GM23338 (cell line): ENCODE measurements around the gene TMEM163. TPM values are rescaled to one million over a fixed set of nuclear protein-coding genes. Genes with fewer than 3 reads are reported as not detected.

Source experiments
- ATAC-seq: fragments of 200-7000 bp; cut with Tn5 transposase; 3 replicates; pipeline ENCODE4 v1.9.1; 2020
- DNase-seq: peaks from one replicate; pipeline ENCODE4 v3.0.0-alpha.2; 2015; ENCODE audit warnings: low spot score
- H2AFZ ChIP-seq: fragments of 200-600 bp; sonication (generic); 2 replicates; pipeline ENCODE4 v1.8.0; 2016; ENCODE audit warnings: antibody characterized with exemption, mild to moderate bottlenecking, moderate library complexity
- H3F3A ChIP-seq: fragments of 200-600 bp; sonication (generic); replicated peaks from 2 replicates; pipeline ENCODE4 v1.8.0; 2017; ENCODE audit warnings: antibody characterized with exemption, mixed run types, low read depth
- H3K27ac ChIP-seq: fragments of 200-600 bp; sonication (generic); 2 replicates; pipeline ENCODE4 v1.6.1; 2016; ENCODE audit warnings: low read depth
- H3K27me3 ChIP-seq: fragments of 200-600 bp; sonication (generic); 2 replicates; pipeline ENCODE4 v1.8.0; 2016; ENCODE audit warnings: mild to moderate bottlenecking, mixed run types, moderate library complexity; ENCODE audit not compliant: insufficient read depth
- H3K36me3 ChIP-seq: fragments of 200-600 bp; sonication (generic); 2 replicates; pipeline ENCODE4 v1.8.0; 2016; ENCODE audit warnings: mild to moderate bottlenecking; ENCODE audit not compliant: insufficient read depth
- H3K4me1 ChIP-seq: fragments of 200-600 bp; sonication (generic); 2 replicates; pipeline ENCODE4 v1.8.0; 2016; ENCODE audit warnings: mild to moderate bottlenecking, moderate library complexity; ENCODE audit not compliant: insufficient read depth
- H3K4me2 ChIP-seq: fragments of 200-600 bp; sonication (generic); 2 replicates; pipeline ENCODE4 v1.7.1; 2017; ENCODE audit warnings: mixed run types
- H3K4me3 ChIP-seq: fragments of 200-600 bp; sonication (generic); 2 replicates; pipeline ENCODE4 v1.6.1; 2016; ENCODE audit warnings: mixed run types
- H3K79me2 ChIP-seq: fragments of 200-600 bp; sonication (generic); replicated peaks from 2 replicates; pipeline ENCODE4 v1.8.0; 2017; ENCODE audit warnings: mild to moderate bottlenecking; ENCODE audit not compliant: insufficient read depth
- H3K9me2 ChIP-seq: fragments of 200-600 bp; sonication (generic); 2 replicates; pipeline ENCODE4 v1.8.0; 2017; ENCODE audit not compliant: insufficient read depth
- H4K20me1 ChIP-seq: fragments of 200-600 bp; sonication (generic); replicated peaks from 2 replicates; pipeline ENCODE4 v1.8.0; 2017; ENCODE audit warnings: mild to moderate bottlenecking; ENCODE audit not compliant: insufficient read depth
- H3K27ac Mint-ChIP-seq: 2 replicates; pipeline ENCODE4 v1.8.0; 2020; ENCODE audit warnings: inconsistent platforms, mild to moderate bottlenecking, moderate library complexity, mixed read lengths
- H3K27me3 Mint-ChIP-seq: 3 replicates; pipeline ENCODE4 v1.8.0; 2022; ENCODE audit warnings: low read depth, mild to moderate bottlenecking, moderate library complexity, mixed read lengths, inconsistent platforms; ENCODE audit not compliant: insufficient read depth, poor library complexity
- H3K36me3 Mint-ChIP-seq: 3 replicates; pipeline ENCODE4 v1.8.0; 2021; ENCODE audit warnings: low read depth, mild to moderate bottlenecking, inconsistent platforms, moderate library complexity, mixed read lengths
- H3K4me1 Mint-ChIP-seq: 3 replicates; pipeline ENCODE4 v1.8.0; 2020; ENCODE audit warnings: mild to moderate bottlenecking, inconsistent platforms, mixed read lengths
- H3K4me3 Mint-ChIP-seq: 3 replicates; pipeline ENCODE4 v1.8.0; 2021; ENCODE audit warnings: moderate library complexity, mild to moderate bottlenecking, inconsistent platforms, mixed read lengths
- H3K9me3 Mint-ChIP-seq: 3 replicates; pipeline ENCODE4 v1.8.0; 2020; ENCODE audit warnings: moderate library complexity, mild to moderate bottlenecking, inconsistent platforms, mixed read lengths
- EZH2 ChIP-seq: fragments of 200-600 bp; sonication (generic); IDR thresholded peaks from one replicate; pipeline ENCODE4 v1.8.0; 2017; ENCODE audit warnings: antibody characterized with exemption, mild to moderate bottlenecking, low read depth; ENCODE audit not compliant: unreplicated experiment
- EZH2phosphoT487 ChIP-seq: fragments of 200-600 bp; sonication (generic); IDR thresholded peaks from one replicate; pipeline ENCODE4 v1.8.1; 2018; ENCODE audit warnings: antibody characterized with exemption; ENCODE audit not compliant: unreplicated experiment
- JUNB ChIP-seq: IDR thresholded peaks from one replicate; pipeline ENCODE4 v1.6.1; 2016; ENCODE audit warnings: antibody characterized with exemption; ENCODE audit not compliant: unreplicated experiment
- NANOG ChIP-seq: IDR thresholded peaks from 2 replicates; pipeline ENCODE4 v1.6.1; 2016; ENCODE audit warnings: antibody characterized with exemption, borderline replicate concordance
- STAT1 ChIP-seq: IDR thresholded peaks from one replicate; pipeline ENCODE4 v1.6.1; 2016; ENCODE audit warnings: antibody characterized with exemption; ENCODE audit not compliant: unreplicated experiment
- ZNF114 ChIP-seq: fragments of 250-450 bp; sonication (Bioruptor Pico); IDR thresholded peaks from 2 replicates; pipeline ENCODE4 v1.5.0; 2020; ENCODE audit warnings: mild to moderate bottlenecking, moderate library complexity
- polyA plus RNA-seq: library from polyadenylated mRNA; unstranded; fragments of >200 nt; fragmentation: Nextera tagmentation; extraction: Ambion mirVana; gene quantifications from 2 replicates; pipeline ENCODE4 v1.2.1, GENCODE V29; 2016
- total RNA-seq: library from RNA; depleted of rRNA; stranded (reverse); fragments of >200 nt; shearing (Covaris generic); gene quantifications from 2 replicates; pipeline ENCODE4 v1.2.3, GENCODE V29; 2014
- TF ChIP-seq, protein P1 (sequence below): fragments of 250-450 bp; sonication (Bioruptor Pico); IDR thresholded peaks from 2 replicates; pipeline ENCODE4 v1.5.0; 2020; ENCODE audit warnings: mild to moderate bottlenecking, moderate library complexity
- TF ChIP-seq, protein P2 (sequence below): IDR thresholded peaks from one replicate; pipeline ENCODE4 v1.6.1; 2018; ENCODE audit warnings: antibody characterized with exemption; ENCODE audit not compliant: unreplicated experiment
- TF ChIP-seq, protein P3 (sequence below), 2 experiments: fragments of 200-600 bp in 1 of 2; sonication (generic) in 1 of 2; conservative IDR thresholded peaks; 2 replicates each; pipeline versions ENCODE4 v1.5.1 to v1.6.1; 2016 to 2017; ENCODE audit warnings: antibody characterized with exemption in 2 of 2, low read depth in 2 of 2, mild to moderate bottlenecking in 2 of 2, moderate library complexity in 1 of 2

TMEM163 gene
- total and polyA plus RNA-seq, 2 experiments from 2014 or later = 1.1 to 1.8 TPM

DNA sequence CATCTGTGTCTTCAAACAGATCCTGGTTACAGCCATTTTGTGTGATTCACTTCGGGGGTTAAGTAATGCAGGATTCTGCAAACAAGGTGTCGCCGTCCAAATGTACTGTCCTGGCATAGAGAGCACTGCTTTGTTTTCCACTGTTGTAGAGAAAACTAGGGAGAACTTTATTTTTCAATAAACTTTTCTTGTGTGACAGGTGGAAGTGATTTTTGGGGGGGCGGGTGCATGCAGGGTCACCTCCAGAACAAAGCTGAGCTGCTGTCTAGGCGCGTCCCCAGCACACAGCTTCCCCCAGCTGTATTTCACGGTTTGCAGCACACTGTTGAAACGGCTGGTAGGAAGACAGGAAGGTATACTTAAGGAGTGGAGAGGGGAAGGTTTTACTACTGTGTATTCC, 264.4 kb downstream of the TMEM163 start:
- H3K79me2 ChIP-seq = no peaks in the 10 kb centered on the region
- ATAC-seq (no peak), DNase-seq (no peak)
- no peaks in the 10 kb centered on the region for H3K27me3 Mint-ChIP-seq
- H2AFZ ChIP-seq = no peak overlapping the region
- no peaks in the 10 kb centered on the region for H3K36me3 Mint-ChIP-seq
- H3K4me2 ChIP-seq = no peak overlapping the region
- H3K27me3 ChIP-seq = no peaks in the 10 kb centered on the region
- H3F3A ChIP-seq = no peaks in the 10 kb centered on the region
- no peaks in the 10 kb centered on the region for H3K9me2 ChIP-seq
- no peak overlapping the region for H3K4me3 ChIP-seq
- H3K9me3 Mint-ChIP-seq = no peaks in the 10 kb centered on the region; the same call in 2 of the 3 replicates
- TF ChIP-seq NANOG = no peak
- H3K4me3 Mint-ChIP-seq = no peak overlapping the region
- peaks cover 11% of the 10 kb centered on the region; the same call in 2 of the 3 replicates for H3K4me1 Mint-ChIP-seq
- H3K4me1 ChIP-seq = peaks cover 8% of the 10 kb centered on the region; the same call in 1 of the 2 replicates
- no peaks in the 10 kb centered on the region for H3K36me3 ChIP-seq
- no peak overlapping the region for H3K27ac Mint-ChIP-seq
- no peak overlapping the region for H3K27ac ChIP-seq
- H4K20me1 ChIP-seq = no peaks in the 10 kb centered on the region

DNA sequence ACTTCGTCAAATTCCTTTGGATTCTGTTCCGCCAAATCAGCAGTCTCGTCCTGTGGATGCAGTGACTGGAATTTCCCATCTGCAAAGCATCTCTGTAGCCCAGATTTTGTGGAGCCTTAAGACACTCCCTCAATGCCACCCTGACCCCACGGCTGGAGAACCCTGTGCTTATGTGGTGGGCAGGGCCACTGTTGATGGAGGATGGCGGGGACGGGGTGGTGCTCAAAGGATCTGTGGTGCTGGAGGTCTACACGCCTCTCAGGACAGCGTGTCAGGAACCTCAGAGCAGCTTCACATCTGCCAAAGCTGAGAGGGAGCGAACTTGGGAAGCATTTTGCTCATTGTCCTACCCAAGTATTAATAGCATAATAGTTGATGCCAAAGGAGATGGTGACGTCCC, 264.8 kb downstream of the TMEM163 start:
- TF ChIP-seq ZNF114 (CRISPR knock-in tag) (no peak), JUNB (no peak), EZH2 (no peak), EZH2phosphoT487 (no peak), STAT1 (no peak)
- TF ChIP-seq, protein P1, sequence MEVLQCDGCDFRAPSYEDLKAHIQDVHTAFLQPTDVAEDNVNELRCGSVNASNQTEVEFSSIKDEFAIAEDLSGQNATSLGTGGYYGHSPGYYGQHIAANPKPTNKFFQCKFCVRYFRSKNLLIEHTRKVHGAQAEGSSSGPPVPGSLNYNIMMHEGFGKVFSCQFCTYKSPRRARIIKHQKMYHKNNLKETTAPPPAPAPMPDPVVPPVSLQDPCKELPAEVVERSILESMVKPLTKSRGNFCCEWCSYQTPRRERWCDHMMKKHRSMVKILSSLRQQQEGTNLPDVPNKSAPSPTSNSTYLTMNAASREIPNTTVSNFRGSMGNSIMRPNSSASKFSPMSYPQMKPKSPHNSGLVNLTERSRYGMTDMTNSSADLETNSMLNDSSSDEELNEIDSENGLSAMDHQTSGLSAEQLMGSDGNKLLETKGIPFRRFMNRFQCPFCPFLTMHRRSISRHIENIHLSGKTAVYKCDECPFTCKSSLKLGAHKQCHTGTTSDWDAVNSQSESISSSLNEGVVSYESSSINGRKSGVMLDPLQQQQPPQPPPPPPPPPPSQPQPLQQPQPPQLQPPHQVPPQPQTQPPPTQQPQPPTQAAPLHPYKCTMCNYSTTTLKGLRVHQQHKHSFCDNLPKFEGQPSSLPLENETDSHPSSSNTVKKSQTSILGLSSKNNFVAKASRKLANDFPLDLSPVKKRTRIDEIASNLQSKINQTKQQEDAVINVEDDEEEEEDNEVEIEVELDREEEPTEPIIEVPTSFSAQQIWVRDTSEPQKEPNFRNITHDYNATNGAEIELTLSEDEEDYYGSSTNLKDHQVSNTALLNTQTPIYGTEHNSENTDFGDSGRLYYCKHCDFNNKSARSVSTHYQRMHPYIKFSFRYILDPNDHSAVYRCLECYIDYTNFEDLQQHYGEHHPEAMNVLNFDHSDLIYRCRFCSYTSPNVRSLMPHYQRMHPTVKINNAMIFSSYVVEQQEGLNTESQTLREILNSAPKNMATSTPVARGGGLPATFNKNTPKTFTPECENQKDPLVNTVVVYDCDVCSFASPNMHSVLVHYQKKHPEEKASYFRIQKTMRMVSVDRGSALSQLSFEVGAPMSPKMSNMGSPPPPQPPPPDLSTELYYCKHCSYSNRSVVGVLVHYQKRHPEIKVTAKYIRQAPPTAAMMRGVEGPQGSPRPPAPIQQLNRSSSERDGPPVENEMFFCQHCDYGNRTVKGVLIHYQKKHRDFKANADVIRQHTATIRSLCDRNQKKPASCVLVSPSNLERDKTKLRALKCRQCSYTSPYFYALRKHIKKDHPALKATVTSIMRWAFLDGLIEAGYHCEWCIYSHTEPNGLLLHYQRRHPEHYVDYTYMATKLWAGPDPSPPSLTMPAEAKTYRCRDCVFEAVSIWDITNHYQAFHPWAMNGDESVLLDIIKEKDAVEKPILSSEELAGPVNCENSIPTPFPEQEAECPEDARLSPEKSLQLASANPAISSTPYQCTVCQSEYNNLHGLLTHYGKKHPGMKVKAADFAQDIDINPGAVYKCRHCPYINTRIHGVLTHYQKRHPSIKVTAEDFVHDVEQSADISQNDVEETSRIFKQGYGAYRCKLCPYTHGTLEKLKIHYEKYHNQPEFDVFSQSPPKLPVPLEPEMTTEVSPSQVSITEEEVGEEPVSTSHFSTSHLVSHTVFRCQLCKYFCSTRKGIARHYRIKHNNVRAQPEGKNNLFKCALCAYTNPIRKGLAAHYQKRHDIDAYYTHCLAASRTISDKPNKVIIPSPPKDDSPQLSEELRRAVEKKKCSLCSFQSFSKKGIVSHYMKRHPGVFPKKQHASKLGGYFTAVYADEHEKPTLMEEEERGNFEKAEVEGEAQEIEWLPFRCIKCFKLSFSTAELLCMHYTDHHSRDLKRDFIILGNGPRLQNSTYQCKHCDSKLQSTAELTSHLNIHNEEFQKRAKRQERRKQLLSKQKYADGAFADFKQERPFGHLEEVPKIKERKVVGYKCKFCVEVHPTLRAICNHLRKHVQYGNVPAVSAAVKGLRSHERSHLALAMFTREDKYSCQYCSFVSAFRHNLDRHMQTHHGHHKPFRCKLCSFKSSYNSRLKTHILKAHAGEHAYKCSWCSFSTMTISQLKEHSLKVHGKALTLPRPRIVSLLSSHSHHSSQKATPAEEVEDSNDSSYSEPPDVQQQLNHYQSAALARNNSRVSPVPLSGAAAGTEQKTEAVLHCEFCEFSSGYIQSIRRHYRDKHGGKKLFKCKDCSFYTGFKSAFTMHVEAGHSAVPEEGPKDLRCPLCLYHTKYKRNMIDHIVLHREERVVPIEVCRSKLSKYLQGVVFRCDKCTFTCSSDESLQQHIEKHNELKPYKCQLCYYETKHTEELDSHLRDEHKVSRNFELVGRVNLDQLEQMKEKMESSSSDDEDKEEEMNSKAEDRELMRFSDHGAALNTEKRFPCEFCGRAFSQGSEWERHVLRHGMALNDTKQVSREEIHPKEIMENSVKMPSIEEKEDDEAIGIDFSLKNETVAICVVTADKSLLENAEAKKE (CRISPR knock-in tag) = no peak
- TF ChIP-seq, protein P2, sequence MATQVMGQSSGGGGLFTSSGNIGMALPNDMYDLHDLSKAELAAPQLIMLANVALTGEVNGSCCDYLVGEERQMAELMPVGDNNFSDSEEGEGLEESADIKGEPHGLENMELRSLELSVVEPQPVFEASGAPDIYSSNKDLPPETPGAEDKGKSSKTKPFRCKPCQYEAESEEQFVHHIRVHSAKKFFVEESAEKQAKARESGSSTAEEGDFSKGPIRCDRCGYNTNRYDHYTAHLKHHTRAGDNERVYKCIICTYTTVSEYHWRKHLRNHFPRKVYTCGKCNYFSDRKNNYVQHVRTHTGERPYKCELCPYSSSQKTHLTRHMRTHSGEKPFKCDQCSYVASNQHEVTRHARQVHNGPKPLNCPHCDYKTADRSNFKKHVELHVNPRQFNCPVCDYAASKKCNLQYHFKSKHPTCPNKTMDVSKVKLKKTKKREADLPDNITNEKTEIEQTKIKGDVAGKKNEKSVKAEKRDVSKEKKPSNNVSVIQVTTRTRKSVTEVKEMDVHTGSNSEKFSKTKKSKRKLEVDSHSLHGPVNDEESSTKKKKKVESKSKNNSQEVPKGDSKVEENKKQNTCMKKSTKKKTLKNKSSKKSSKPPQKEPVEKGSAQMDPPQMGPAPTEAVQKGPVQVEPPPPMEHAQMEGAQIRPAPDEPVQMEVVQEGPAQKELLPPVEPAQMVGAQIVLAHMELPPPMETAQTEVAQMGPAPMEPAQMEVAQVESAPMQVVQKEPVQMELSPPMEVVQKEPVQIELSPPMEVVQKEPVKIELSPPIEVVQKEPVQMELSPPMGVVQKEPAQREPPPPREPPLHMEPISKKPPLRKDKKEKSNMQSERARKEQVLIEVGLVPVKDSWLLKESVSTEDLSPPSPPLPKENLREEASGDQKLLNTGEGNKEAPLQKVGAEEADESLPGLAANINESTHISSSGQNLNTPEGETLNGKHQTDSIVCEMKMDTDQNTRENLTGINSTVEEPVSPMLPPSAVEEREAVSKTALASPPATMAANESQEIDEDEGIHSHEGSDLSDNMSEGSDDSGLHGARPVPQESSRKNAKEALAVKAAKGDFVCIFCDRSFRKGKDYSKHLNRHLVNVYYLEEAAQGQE = no peak
- TF ChIP-seq, protein P3, sequence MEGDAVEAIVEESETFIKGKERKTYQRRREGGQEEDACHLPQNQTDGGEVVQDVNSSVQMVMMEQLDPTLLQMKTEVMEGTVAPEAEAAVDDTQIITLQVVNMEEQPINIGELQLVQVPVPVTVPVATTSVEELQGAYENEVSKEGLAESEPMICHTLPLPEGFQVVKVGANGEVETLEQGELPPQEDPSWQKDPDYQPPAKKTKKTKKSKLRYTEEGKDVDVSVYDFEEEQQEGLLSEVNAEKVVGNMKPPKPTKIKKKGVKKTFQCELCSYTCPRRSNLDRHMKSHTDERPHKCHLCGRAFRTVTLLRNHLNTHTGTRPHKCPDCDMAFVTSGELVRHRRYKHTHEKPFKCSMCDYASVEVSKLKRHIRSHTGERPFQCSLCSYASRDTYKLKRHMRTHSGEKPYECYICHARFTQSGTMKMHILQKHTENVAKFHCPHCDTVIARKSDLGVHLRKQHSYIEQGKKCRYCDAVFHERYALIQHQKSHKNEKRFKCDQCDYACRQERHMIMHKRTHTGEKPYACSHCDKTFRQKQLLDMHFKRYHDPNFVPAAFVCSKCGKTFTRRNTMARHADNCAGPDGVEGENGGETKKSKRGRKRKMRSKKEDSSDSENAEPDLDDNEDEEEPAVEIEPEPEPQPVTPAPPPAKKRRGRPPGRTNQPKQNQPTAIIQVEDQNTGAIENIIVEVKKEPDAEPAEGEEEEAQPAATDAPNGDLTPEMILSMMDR (conservative IDR thresholded peaks at IDR 0.05; ENCODE audit: low read depth in 2 of 2) = no peak
- Mint-ChIP-seq H3K4me3 (no peak overlapping the region), H3K9me3 (no peaks in the 10 kb centered on the region; the same call in 2 of the 3 replicates), H3K4me1 (peaks cover 11% of the 10 kb centered on the region; the same call in 2 of the 3 replicates), H3K36me3 (no peaks in the 10 kb centered on the region), H3K27me3 (no peaks in the 10 kb centered on the region), H3K27ac (no peak overlapping the region)
- DNase-seq (no peak), ATAC-seq (no peak)
- H3K4me1 ChIP-seq = peaks cover 8% of the 10 kb centered on the region; the same call in 1 of the 2 replicates
- no peaks in the 10 kb centered on the region for H4K20me1 ChIP-seq
- no peaks in the 10 kb centered on the region for H3K79me2 ChIP-seq
- H3K9me2 ChIP-seq = no peaks in the 10 kb centered on the region
- H3K36me3 ChIP-seq = no peaks in the 10 kb centered on the region
- H3K27ac ChIP-seq = no peak overlapping the region
- H3K27me3 ChIP-seq = no peaks in the 10 kb centered on the region
- no peak overlapping the region for H3K4me2 ChIP-seq
- no peak overlapping the region for H2AFZ ChIP-seq
- no peaks in the 10 kb centered on the region for H3F3A ChIP-seq
- no peak overlapping the region for H3K4me3 ChIP-seq
